ENCODE data around the gene NALF2.
A peak's percentile ranks its signal among the peaks of the same experiment; 100 is the strongest.

NALF2 gene

DNA sequence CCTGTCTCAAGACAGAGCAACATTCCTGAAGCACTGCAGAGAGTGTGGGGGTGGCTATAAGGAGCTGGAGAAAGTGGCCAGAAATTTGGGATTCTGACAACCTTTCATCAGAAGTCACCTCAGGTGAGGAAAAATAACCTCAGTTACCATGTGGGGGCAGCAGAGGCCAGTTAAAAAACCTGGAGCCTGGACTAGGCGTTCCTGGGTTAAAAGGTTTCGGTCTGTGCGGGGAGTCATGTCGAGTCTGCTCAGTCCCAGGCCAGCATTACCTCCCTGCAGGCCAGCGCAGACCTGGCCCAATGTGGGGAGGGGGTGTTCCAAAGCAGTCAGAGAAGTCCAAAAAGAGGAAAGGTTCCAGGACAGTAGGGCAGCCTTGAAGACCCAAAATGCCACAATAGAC is 10.9 kb upstream of the NALF2 start:
- no peak overlapping the region for H3K23ac ChIP-seq (ENCODE audit: low read length)
- peak; percentile 74 for DNase-seq
- H3K79me2 ChIP-seq (ENCODE audit: control insufficient read depth, insufficient read depth, low read length) = no peaks in the 10 kb centered on the region
- WGBS (ENCODE audit: extremely low coverage, insufficient coverage, low lambda C conversion rate) = no CpG with 5 or more reads among the region's 5 CpGs
- no peak overlapping the region for H2BK120ac ChIP-seq (ENCODE audit: low read depth, low read length)
- no peaks in the 10 kb centered on the region for H3K4me1 ChIP-seq (ENCODE audit: control insufficient read depth, low read depth, low read length)
- no peak overlapping the region for H3K4ac ChIP-seq (ENCODE audit: low read depth, low read length)
- H3K18ac ChIP-seq (ENCODE audit: low read length) = no peak overlapping the region
- H4K5ac ChIP-seq (ENCODE audit: low read length) = no peak overlapping the region
- no peak overlapping the region for H3K4me3 ChIP-seq (ENCODE audit: low read length)
- H3K9ac ChIP-seq (ENCODE audit: low read length) = no peak overlapping the region
- H4K8ac ChIP-seq (ENCODE audit: low read depth, low read length) = no peak overlapping the region
- no peak overlapping the region for H2BK5ac ChIP-seq (ENCODE audit: low read length)
- no peak overlapping the region for H2BK15ac ChIP-seq (replicated peaks; ENCODE audit: low read depth)
- no peak overlapping the region for H3K56ac ChIP-seq (ENCODE audit: low read length)
- H2AK5ac ChIP-seq (ENCODE audit: low read length) = no peak overlapping the region
- no peak overlapping the region for H3K27ac ChIP-seq (ENCODE audit: low read depth, low read length)
- H3K36me3 ChIP-seq (ENCODE audit: control insufficient read depth, insufficient read depth, low read length) = no peaks in the 10 kb centered on the region
- no peaks in the 10 kb centered on the region for H3K79me1 ChIP-seq (ENCODE audit: low read length)
- no peak overlapping the region for H3K4me2 ChIP-seq (ENCODE audit: low read length)
- H3K27me3 ChIP-seq (ENCODE audit: insufficient read depth, low read length, poor library complexity) = no peaks in the 10 kb centered on the region

DNA sequence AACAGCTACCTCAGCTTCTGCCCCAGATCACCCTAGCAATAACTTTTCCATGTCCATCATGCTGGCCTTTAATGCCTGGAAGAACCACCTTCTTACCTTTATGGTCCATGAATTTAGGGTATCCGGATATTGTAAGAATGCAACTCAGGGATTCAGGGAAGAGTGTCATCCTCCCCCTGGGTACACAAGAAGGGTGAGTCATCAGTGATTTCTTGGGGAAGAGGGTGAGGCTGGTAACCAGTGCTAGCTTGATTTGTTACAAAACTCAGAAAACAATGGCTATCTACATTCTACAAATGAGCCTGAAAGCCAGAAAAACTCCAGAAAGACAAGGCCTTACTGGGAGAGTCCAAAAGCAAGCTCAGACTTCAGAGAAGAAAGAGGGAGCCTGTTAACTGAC is 10.4 kb upstream of the NALF2 start:
- Histone ChIP-seq H3K79me2 (ENCODE audit: control insufficient read depth, insufficient read depth, low read length) (no peaks in the 10 kb centered on the region), H3K18ac (ENCODE audit: low read length) (no peak overlapping the region), H3K36me3 (ENCODE audit: control insufficient read depth, insufficient read depth, low read length) (no peaks in the 10 kb centered on the region), H3K79me1 (ENCODE audit: low read length) (no peaks in the 10 kb centered on the region), H3K4me1 (ENCODE audit: control insufficient read depth, low read depth, low read length) (no peaks in the 10 kb centered on the region), H3K9ac (ENCODE audit: low read length) (no peak overlapping the region), H3K27ac (ENCODE audit: low read depth, low read length) (no peak overlapping the region), H2BK15ac (replicated peaks; ENCODE audit: low read depth) (no peak overlapping the region), H3K27me3 (ENCODE audit: insufficient read depth, low read length, poor library complexity) (no peaks in the 10 kb centered on the region), H3K4me3 (ENCODE audit: low read length) (no peak overlapping the region), H3K4ac (ENCODE audit: low read depth, low read length) (no peak overlapping the region), H4K8ac (ENCODE audit: low read depth, low read length) (no peak overlapping the region), H3K4me2 (ENCODE audit: low read length) (no peak overlapping the region), H4K5ac (ENCODE audit: low read length) (no peak overlapping the region), H3K23ac (ENCODE audit: low read length) (no peak overlapping the region), H2BK5ac (ENCODE audit: low read length) (no peak overlapping the region), H2BK120ac (ENCODE audit: low read depth, low read length) (no peak overlapping the region), H3K56ac (ENCODE audit: low read length) (no peak overlapping the region), H2AK5ac (ENCODE audit: low read length) (no peak overlapping the region)
- DNase-seq = no peak
- no CpG with 5 or more reads among the region's 1 CpG for WGBS (ENCODE audit: extremely low coverage, insufficient coverage, low lambda C conversion rate)

DNA sequence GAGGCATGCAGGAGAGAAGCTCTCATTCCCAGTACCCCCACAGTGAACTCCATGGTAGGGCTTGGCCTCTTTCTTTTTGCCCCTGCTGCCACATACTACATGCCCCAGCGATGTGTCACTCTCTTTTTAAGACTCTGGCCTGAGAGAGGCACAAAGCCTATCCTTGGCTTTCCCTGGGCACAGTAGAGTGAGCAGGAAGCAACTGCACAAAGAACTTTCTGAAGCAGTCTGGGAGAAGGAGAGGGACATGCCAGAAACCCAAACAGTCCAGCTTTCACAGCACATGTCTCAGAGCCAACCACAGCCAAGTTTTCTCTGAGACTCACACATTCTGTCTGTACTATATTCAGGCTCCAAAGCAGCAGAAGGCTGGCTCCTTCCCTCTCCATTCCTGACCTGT is 7.9 kb upstream of the NALF2 start:
- H3K18ac ChIP-seq (ENCODE audit: low read length) = no peak overlapping the region
- no peak for DNase-seq
- H3K4me1 ChIP-seq (ENCODE audit: control insufficient read depth, low read depth, low read length) = no peaks in the 10 kb centered on the region
- H3K23ac ChIP-seq (ENCODE audit: low read length) = no peak overlapping the region
- H3K27me3 ChIP-seq (ENCODE audit: insufficient read depth, low read length, poor library complexity) = no peaks in the 10 kb centered on the region
- no peak overlapping the region for H2BK5ac ChIP-seq (ENCODE audit: low read length)
- no peak overlapping the region for H3K4me3 ChIP-seq (ENCODE audit: low read length)
- H2BK15ac ChIP-seq (replicated peaks; ENCODE audit: low read depth) = no peak overlapping the region
- H3K4me2 ChIP-seq (ENCODE audit: low read length) = no peak overlapping the region
- H3K36me3 ChIP-seq (ENCODE audit: control insufficient read depth, insufficient read depth, low read length) = no peaks in the 10 kb centered on the region
- WGBS (ENCODE audit: extremely low coverage, insufficient coverage, low lambda C conversion rate) = no CpG with 5 or more reads among the region's 1 CpG
- no peaks in the 10 kb centered on the region for H3K79me1 ChIP-seq (ENCODE audit: low read length)
- H3K79me2 ChIP-seq (ENCODE audit: control insufficient read depth, insufficient read depth, low read length) = no peaks in the 10 kb centered on the region
- H2BK120ac ChIP-seq (ENCODE audit: low read depth, low read length) = no peak overlapping the region
- H3K4ac ChIP-seq (ENCODE audit: low read depth, low read length) = no peak overlapping the region
- H3K9ac ChIP-seq (ENCODE audit: low read length) = no peak overlapping the region
- H4K5ac ChIP-seq (ENCODE audit: low read length) = no peak overlapping the region
- H3K27ac ChIP-seq (ENCODE audit: low read depth, low read length) = no peak overlapping the region
- no peak overlapping the region for H2AK5ac ChIP-seq (ENCODE audit: low read length)
- H3K56ac ChIP-seq (ENCODE audit: low read length) = no peak overlapping the region
- no peak overlapping the region for H4K8ac ChIP-seq (ENCODE audit: low read depth, low read length)

DNA sequence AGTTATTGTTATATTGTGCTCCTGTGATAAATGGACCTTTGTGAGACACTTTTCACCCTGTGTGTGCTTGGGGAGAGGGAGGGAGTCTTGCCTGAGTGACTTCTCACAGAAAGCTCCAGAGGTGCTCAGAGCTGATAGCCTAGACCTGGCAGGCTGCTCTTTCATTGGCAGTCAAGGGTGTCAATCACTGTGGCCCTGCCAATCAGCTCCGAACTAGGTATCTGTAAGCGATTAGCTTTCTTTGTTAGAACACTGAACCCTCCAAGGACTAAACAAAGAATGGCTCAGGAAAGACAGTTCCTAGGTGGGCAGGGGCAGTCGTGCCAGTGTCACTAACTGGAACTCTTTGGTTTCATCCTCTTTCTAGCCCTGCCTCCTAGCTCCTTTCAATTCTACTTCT is 2.7 kb upstream of the NALF2 start:
- no peak overlapping the region for H3K18ac ChIP-seq (ENCODE audit: low read length)
- peak; percentile 87 for DNase-seq
- H3K36me3 ChIP-seq (ENCODE audit: control insufficient read depth, insufficient read depth, low read length) = no peaks in the 10 kb centered on the region
- H3K27ac ChIP-seq (ENCODE audit: low read depth, low read length) = no peak overlapping the region
- no peak overlapping the region for H4K5ac ChIP-seq (ENCODE audit: low read length)
- no peak overlapping the region for H3K23ac ChIP-seq (ENCODE audit: low read length)
- H3K9ac ChIP-seq (ENCODE audit: low read length) = no peak overlapping the region
- no peak overlapping the region for H4K8ac ChIP-seq (ENCODE audit: low read depth, low read length)
- H3K27me3 ChIP-seq (ENCODE audit: insufficient read depth, low read length, poor library complexity) = no peaks in the 10 kb centered on the region
- no peaks in the 10 kb centered on the region for H3K4me1 ChIP-seq (ENCODE audit: control insufficient read depth, low read depth, low read length)
- no peaks in the 10 kb centered on the region for H3K79me2 ChIP-seq (ENCODE audit: control insufficient read depth, insufficient read depth, low read length)
- no peak overlapping the region for H2BK120ac ChIP-seq (ENCODE audit: low read depth, low read length)
- no peak overlapping the region for H3K4ac ChIP-seq (ENCODE audit: low read depth, low read length)
- no peak overlapping the region for H2BK15ac ChIP-seq (replicated peaks; ENCODE audit: low read depth)
- H3K4me2 ChIP-seq (ENCODE audit: low read length) = no peak overlapping the region
- H2BK5ac ChIP-seq (ENCODE audit: low read length) = no peak overlapping the region
- no CpG with 5 or more reads among the region's 3 CpGs for WGBS (ENCODE audit: extremely low coverage, insufficient coverage, low lambda C conversion rate)
- no peaks in the 10 kb centered on the region for H3K79me1 ChIP-seq (ENCODE audit: low read length)
- no peak overlapping the region for H3K56ac ChIP-seq (ENCODE audit: low read length)
- H2AK5ac ChIP-seq (ENCODE audit: low read length) = no peak overlapping the region
- H3K4me3 ChIP-seq (ENCODE audit: low read length) = no peak overlapping the region

DNA sequence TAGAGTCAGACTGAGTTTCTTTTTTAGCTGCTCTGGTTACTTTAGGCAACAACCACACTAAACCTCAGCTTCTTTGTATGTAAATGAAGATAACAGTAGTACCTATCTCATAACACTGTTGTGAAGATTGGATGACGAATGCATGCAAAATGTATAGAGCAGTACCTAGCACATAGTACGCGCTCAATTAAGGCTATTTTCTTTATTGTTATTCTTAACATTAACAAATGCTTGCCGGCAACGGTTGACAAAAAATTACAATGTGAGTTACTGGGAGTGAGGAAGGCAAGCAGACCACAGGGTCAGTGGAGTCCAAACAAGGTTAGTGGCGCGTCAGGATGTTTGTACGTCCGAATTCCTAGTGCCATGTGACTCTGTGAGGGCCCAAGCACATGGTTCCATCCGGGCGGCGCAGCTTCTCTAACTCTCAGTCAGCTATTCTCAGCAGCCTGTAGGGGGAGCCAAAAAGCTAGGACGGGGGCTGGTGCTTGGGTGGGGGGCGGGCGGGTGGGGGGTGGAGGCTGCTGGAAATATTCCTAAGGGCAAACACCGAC is 821 bp upstream of the NALF2 start:
- no peak overlapping the region for H3K9ac ChIP-seq (ENCODE audit: low read length)
- H3K4me2 ChIP-seq (ENCODE audit: low read length) = no peak overlapping the region
- no peak overlapping the region for H3K23ac ChIP-seq (ENCODE audit: low read length)
- no peaks in the 10 kb centered on the region for H3K79me2 ChIP-seq (ENCODE audit: control insufficient read depth, insufficient read depth, low read length)
- H2BK120ac ChIP-seq (ENCODE audit: low read depth, low read length) = no peak overlapping the region
- no peak overlapping the region for H3K56ac ChIP-seq (ENCODE audit: low read length)
- no peak overlapping the region for H3K4me3 ChIP-seq (ENCODE audit: low read length)
- no peak overlapping the region for H3K27ac ChIP-seq (ENCODE audit: low read depth, low read length)
- H2BK15ac ChIP-seq (replicated peaks; ENCODE audit: low read depth) = no peak overlapping the region
- H2AK5ac ChIP-seq (ENCODE audit: low read length) = no peak overlapping the region
- no peak for DNase-seq
- no peaks in the 10 kb centered on the region for H3K27me3 ChIP-seq (ENCODE audit: insufficient read depth, low read length, poor library complexity)
- H3K4ac ChIP-seq (ENCODE audit: low read depth, low read length) = no peak overlapping the region
- H3K4me1 ChIP-seq (ENCODE audit: control insufficient read depth, low read depth, low read length) = no peaks in the 10 kb centered on the region
- no peaks in the 10 kb centered on the region for H3K36me3 ChIP-seq (ENCODE audit: control insufficient read depth, insufficient read depth, low read length)
- no peak overlapping the region for H2BK5ac ChIP-seq (ENCODE audit: low read length)
- no peak overlapping the region for H3K18ac ChIP-seq (ENCODE audit: low read length)
- no peaks in the 10 kb centered on the region for H3K79me1 ChIP-seq (ENCODE audit: low read length)
- H4K5ac ChIP-seq (ENCODE audit: low read length) = no peak overlapping the region
- no CpG with 5 or more reads among the region's 16 CpGs for WGBS (ENCODE audit: extremely low coverage, insufficient coverage, low lambda C conversion rate)
- H4K8ac ChIP-seq (ENCODE audit: low read depth, low read length) = no peak overlapping the region

Measured in mesendoderm (in vitro differentiated cells).